ENCODE results near the gene NHSL1.
"Not testable (repeated sequence)": the region's sequence is repeated elsewhere in the genome, so short reads cannot be mapped to it uniquely, and the experiment has no call there.

NHSL1 gene

DNA sequence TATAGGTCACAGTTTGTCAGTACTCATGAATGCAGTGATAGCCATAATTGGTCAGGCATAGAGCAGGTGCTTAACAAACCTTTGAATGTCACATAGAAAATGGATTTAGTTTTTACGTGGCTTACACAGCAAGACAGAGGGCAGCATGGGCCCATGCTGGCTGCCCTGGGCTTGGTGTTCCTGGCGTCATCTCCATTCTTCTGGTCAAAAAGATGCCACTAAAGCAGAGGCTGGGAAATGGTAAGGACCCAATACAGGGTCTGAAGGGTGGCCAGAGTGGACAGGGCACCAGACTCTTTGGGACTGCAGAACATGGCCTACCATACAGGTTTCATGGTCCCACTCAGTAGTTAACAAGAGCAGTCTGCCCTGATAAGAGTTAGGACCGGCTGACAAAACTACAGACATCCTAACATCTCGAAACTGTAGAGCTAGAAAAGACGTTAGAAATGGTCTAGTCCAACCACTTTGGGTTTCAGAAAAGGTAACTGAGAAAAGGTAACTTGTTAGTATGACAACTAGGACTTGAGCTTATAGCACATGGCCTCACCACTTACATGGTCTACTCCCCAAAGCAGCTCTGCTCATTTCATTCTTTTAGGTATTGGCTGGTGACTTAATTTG is 72.7 kb downstream of the NHSL1 start:
- no peak for DNase-seq (ENCODE audit: low spot score)

DNA sequence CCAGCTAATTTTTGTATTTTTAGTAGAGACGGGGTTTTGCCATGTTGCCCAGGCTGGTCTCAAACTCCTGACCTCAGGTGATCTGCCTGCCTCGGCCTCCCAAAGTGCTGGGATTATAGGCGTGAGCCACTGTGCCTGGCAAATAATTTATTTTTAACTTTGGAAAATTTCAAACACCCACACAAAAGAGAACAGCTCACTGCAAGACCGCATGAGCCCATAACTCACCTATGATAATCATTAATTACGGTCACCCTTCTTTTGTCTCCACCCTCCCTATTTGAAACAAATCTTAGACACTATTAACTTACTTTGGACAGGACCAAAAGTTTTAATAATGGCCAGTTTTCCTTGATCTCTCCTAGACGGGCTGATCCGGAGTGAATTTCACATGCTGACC is 74.0 kb downstream of the NHSL1 start:
- DNase-seq (ENCODE audit: low spot score) = not testable (repeated sequence)

- no peak for DNase-seq (ENCODE audit: low spot score)
Measured at GRCh38 chr6:138424004-138424904, 75.0 kb downstream of the NHSL1 start.

- no peak for DNase-seq (ENCODE audit: low spot score)
Measured at GRCh38 chr6:138422861-138423260, 76.4 kb downstream of the NHSL1 start.

- DNase-seq (ENCODE audit: low spot score) = no peak
Measured at GRCh38 chr6:138421608-138422007, 77.7 kb downstream of the NHSL1 start.

GRCh38 chr6:138421089-138421488 is 78.2 kb downstream of the NHSL1 start:
- DNase-seq (ENCODE audit: low spot score) = no peak

DNA sequence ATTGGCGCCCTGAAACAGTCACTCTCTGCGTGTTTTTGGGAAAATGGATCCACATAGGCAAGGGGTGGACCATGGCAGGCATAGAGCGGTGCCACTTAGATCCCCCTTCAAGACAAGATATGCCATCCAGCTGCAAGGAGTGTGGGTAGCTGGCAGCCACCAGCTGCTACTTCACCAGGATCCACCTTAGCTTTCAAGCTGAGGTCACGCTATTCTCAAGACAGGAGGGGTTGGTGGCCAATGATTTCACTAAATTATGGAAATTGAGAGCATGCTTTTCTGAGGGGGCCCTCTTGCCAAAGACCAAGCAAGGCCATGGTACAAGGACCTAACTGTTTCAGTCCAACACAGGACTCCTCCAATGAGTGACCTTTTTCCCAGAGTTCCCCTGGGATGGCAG is 78.9 kb downstream of the NHSL1 start:
- DNase-seq (ENCODE audit: low spot score) = no peak

GRCh38 chr6:138419766-138420165 is 79.5 kb downstream of the NHSL1 start:
- no peak for DNase-seq (ENCODE audit: low spot score)

- DNase-seq (ENCODE audit: low spot score) = no peak
Measured at GRCh38 chr6:138418118-138418742, 81.1 kb downstream of the NHSL1 start.

DNA sequence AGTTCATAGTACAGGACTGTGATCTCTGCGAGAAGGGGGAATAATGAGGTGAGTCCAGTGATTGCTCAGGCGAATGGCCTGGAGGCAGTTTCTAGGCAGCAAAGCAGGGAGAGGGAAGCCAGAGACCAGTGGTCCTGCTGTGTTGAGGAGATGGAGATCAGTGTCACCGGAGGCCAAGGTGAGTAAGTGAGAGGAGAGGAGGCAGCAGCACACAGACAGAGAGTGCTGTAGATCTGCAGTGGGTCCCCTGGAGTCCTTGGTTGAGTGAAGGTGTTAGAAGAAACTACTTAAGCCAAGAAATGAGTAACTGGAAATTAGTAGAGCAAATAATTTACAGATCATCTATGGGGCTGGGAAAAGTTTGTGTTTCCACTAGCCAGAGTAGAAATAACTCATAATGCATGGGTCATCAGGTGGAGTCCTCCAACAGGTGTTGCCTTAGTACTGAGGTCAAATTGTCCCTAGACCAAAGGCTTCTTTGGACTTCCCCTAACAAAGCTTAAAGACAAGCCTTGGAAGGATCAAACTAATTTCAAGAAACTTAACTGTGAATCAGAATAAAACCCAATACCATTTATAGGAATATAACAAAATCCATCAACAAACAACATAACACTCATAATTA is 81.7 kb downstream of the NHSL1 start:
- no peak for DNase-seq (ENCODE audit: low spot score)

- DNase-seq (ENCODE audit: low spot score) = no peak
Measured at GRCh38 chr6:138416206-138416605, 83.1 kb downstream of the NHSL1 start.

- no peak for DNase-seq (ENCODE audit: low spot score)
Measured at GRCh38 chr6:138415125-138415524, 84.2 kb downstream of the NHSL1 start.

GRCh38 chr6:138410972-138411880 is 88.1 kb downstream of the NHSL1 start:
- DNase-seq (ENCODE audit: low spot score) = peak; percentile 48

GRCh38 chr6:138410048-138410735 is 89.1 kb downstream of the NHSL1 start:
- no peak for DNase-seq (ENCODE audit: low spot score)

DNA sequence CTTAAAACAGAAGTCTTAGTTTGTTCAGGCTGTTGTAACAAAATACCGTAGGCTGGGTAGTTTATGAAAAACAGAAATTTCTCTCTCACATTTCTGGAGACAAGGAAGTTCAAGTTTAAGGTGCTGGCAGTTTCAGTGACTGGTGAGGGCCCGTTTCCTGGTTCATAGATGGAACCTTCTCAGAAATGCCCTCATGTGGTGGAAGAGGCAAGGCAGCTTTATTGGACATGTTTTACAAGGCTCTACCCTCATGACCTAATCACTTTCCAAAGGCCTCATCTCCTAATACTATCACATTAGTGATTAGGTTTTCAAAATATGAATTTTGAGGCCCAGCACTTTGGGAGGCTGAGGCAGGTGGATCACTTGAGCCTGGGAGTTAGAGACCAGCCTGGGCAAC is 92.9 kb downstream of the NHSL1 start:
- no peak for DNase-seq (ENCODE audit: low spot score)

- DNase-seq (ENCODE audit: low spot score) = no peak
Measured at GRCh38 chr6:138405816-138406413, 93.4 kb downstream of the NHSL1 start.

DNA sequence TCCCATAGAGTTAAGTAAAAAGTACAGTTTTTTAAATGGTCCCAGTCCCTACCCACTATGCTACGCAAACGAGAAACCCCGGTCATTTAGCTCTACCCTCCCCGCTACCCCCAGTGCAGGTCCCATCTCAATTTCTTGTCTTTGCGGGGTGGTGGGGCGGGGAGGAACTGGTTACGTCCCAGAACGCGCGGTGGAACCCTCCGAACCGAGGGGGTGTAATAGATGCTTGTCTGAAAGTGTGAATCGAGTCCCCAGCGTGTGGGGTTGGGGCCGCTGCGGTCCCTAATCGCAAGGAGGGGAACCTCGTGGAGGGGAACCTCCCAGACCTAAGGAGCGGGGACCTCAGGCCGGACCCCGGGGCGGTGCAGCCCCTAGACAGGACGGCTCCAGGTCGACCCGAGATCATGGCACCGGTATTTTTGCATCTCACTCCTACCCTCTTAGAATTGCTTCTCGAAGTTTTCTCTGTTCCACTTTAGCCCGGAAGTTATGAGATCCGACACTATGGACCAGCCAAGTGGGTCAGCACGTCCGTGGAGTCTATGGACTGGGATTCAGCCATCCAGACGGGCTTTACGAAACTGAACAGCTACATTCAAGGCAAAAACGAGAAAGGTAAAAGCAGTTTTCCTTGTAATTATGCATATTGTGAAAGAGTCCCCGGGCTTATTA is 94.5 kb downstream of the NHSL1 start:
- DNase-seq (ENCODE audit: low spot score) = no peak

GRCh38 chr6:138403801-138404665 is 95.3 kb downstream of the NHSL1 start, which contains the start of gene HEBP2:
Gene HEBP2 (plus strand): TSS chr6:138404223. CDS start chr6:138404496, 273 bp downstream.
- DNase-seq (ENCODE audit: low spot score) = peak; percentile 70

- DNase-seq (ENCODE audit: low spot score) = peak; percentile 42
Measured at GRCh38 chr6:138403324-138403800, 95.9 kb downstream of the NHSL1 start.
